ENCODE data around the gene EIF3I.
A peak's percentile ranks its signal among the peaks of the same experiment; 100 is the strongest.

Gene EIF3I

DNA sequence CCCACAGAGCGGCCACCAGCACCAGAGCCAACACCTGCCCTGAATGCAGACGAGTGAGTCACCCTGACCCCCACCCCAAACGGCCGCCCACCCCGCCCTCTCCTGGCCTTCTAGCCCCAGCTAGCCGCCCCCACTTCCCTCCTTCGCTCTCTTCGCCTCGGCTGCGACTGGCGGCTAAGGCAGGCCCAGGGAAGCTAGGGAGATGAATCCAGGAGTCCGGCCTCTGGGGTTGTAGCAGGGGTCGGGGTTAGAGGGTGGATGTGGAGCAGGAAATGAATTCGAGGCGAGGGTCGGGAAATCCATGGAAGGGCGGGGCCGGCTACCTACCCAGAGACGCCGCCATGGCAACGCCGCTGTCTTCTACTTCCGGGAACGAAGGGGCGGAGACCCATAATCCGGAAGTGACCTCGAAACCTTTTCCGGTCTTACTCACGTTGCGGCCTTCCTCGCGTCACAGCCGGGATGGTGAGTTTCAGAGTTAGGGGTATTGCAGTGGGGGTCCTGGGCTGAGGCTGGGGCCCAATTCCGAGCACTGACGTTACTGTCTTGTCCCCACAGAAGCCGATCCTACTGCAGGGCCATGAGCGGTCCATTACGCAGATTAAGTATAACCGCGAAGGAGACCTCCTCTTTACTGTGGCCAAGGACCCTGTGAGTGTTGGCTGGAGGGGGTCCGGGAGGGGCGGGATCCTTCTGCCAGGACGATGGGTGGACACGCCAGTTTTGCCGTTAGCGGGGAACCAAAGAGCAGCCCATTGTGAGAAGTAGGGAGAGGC lies at the start of gene EIF3I, which contains the start of gene TMEM234:
EIF3I (plus strand) TSS at position 428 of the 776 bp plus-strand sequence; CDS start at position 463, 35 bp downstream.
TMEM234 (minus strand) TSS at position 374 of the 776 bp plus-strand sequence; CDS start at position 343, 31 bp downstream.
- no peak for TF ChIP-seq CTCF (IDR thresholded peaks at IDR 0.05; ENCODE audit: extremely low read depth, insufficient read depth, missing control alignments)
- in situ Hi-C loops (cut with MboI; ENCODE audit: low pct_unique_long_range_greater_than_20kb, low sequenced_read_pairs, unreplicated experiment): loop anchor here (25.0 kb wide), 1 partner anchor 190 kb away; no protein-coding TSS in a partner anchor

GRCh38 chr1:32172621-32173245 lies 49.5 kb upstream of the EIF3I start:
- DNase-seq (ENCODE audit: low spot score): no peak
- no peak for TF ChIP-seq CTCF (IDR thresholded peaks at IDR 0.05; ENCODE audit: extremely low read depth, insufficient read depth, missing control alignments)
- in situ Hi-C loops (cut with MboI; ENCODE audit: low pct_unique_long_range_greater_than_20kb, low sequenced_read_pairs, unreplicated experiment): no loop called here

More for the DNA sequence above, at the start of gene EIF3I, which contains the start of gene TMEM234:
- DNase-seq (ENCODE audit: low spot score): peak; percentile 94

- no peak for TF ChIP-seq CTCF (IDR thresholded peaks at IDR 0.05; ENCODE audit: extremely low read depth, insufficient read depth, missing control alignments)
- DNase-seq (ENCODE audit: low spot score): no peak
- in situ Hi-C loops (cut with MboI; ENCODE audit: low pct_unique_long_range_greater_than_20kb, low sequenced_read_pairs, unreplicated experiment): no loop called here
Observed at GRCh38 chr1:32178380-32179192, 43.6 kb upstream of the EIF3I start.

- no peak for DNase-seq (ENCODE audit: low spot score)
- TF ChIP-seq CTCF (IDR thresholded peaks at IDR 0.05; ENCODE audit: extremely low read depth, insufficient read depth, missing control alignments): no peak
- in situ Hi-C loops (cut with MboI; ENCODE audit: low pct_unique_long_range_greater_than_20kb, low sequenced_read_pairs, unreplicated experiment): no loop called here
Observed at GRCh38 chr1:32179193-32179442, 43.1 kb upstream of the EIF3I start.

- no peak for TF ChIP-seq CTCF (IDR thresholded peaks at IDR 0.05; ENCODE audit: extremely low read depth, insufficient read depth, missing control alignments)
- DNase-seq (ENCODE audit: low spot score): peak; percentile 98
- in situ Hi-C loops (cut with MboI; ENCODE audit: low pct_unique_long_range_greater_than_20kb, low sequenced_read_pairs, unreplicated experiment): no loop called here
Observed at GRCh38 chr1:32179443-32180185, 42.6 kb upstream of the EIF3I start, which contains the start of gene TXLNA. Gene TXLNA, plus strand, starts transcription at chr1:32179675. Its CDS starts 671 bp downstream, at chr1:32180346.

Data from GM13977 (cell line).